ENCODE measurements around the gene ARHGAP15.

GRCh38 chr2:143504397-143504796, 375.2 kb downstream of the ARHGAP15 start:
- no peak for TF ChIP-seq CTCF (IDR thresholded peaks at IDR 0.05)
- no peak for TF ChIP-seq ZFX (IDR thresholded peaks at IDR 0.05; ENCODE audit: borderline replicate concordance)

Data from 22Rv1 (cell line).